ENCODE measurements around the gene DRAXIN.

DRAXIN gene

GRCh38 chr1:11671544-11672286, 19.8 kb upstream of the DRAXIN start:
- H3K27ac ChIP-seq: no peak overlapping the region
- TF ChIP-seq ZFX (IDR thresholded peaks at IDR 0.05): no peak
- TF ChIP-seq, protein P1, sequence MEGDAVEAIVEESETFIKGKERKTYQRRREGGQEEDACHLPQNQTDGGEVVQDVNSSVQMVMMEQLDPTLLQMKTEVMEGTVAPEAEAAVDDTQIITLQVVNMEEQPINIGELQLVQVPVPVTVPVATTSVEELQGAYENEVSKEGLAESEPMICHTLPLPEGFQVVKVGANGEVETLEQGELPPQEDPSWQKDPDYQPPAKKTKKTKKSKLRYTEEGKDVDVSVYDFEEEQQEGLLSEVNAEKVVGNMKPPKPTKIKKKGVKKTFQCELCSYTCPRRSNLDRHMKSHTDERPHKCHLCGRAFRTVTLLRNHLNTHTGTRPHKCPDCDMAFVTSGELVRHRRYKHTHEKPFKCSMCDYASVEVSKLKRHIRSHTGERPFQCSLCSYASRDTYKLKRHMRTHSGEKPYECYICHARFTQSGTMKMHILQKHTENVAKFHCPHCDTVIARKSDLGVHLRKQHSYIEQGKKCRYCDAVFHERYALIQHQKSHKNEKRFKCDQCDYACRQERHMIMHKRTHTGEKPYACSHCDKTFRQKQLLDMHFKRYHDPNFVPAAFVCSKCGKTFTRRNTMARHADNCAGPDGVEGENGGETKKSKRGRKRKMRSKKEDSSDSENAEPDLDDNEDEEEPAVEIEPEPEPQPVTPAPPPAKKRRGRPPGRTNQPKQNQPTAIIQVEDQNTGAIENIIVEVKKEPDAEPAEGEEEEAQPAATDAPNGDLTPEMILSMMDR (conservative IDR thresholded peaks at IDR 0.05): no peak

GRCh38 chr1:11673089-11673769, 18.3 kb upstream of the DRAXIN start:
- no peak overlapping the region for H3K27ac ChIP-seq
- TF ChIP-seq ZFX (IDR thresholded peaks at IDR 0.05): no peak
- TF ChIP-seq, protein P1 (conservative IDR thresholded peaks at IDR 0.05): no peak

- TF ChIP-seq, protein P1 (conservative IDR thresholded peaks at IDR 0.05): no peak
- no peak for TF ChIP-seq ZFX (IDR thresholded peaks at IDR 0.05)
- H3K27ac ChIP-seq: no peak overlapping the region
Observed at GRCh38 chr1:11674488-11674887, 17.0 kb upstream of the DRAXIN start.

GRCh38 chr1:11675325-11675724, 16.2 kb upstream of the DRAXIN start:
- H3K27ac ChIP-seq: no peak overlapping the region
- TF ChIP-seq, protein P1 (conservative IDR thresholded peaks at IDR 0.05): no peak
- TF ChIP-seq ZFX (IDR thresholded peaks at IDR 0.05): no peak

GRCh38 chr1:11676386-11677103, 15.0 kb upstream of the DRAXIN start:
- no peak for TF ChIP-seq ZFX (IDR thresholded peaks at IDR 0.05)
- TF ChIP-seq, protein P1 (conservative IDR thresholded peaks at IDR 0.05): no peak
- H3K27ac ChIP-seq: no peak overlapping the region

- no peak for TF ChIP-seq ZFX (IDR thresholded peaks at IDR 0.05)
- TF ChIP-seq, protein P1 (conservative IDR thresholded peaks at IDR 0.05): no peak
- H3K27ac ChIP-seq: no peak overlapping the region
Observed at GRCh38 chr1:11678442-11678841, 13.1 kb upstream of the DRAXIN start.

Data from C4-2B (cell line).